Measurements from ENCODE around the gene FKBP6. TPM values are rescaled to one million over a fixed set of nuclear protein-coding genes. Genes with fewer than 3 reads are reported as not detected.

Gene FKBP6
- total and polyA plus RNA-seq, 9 of the 15 experiments (the other 6 are each of a cell fraction or from before 2014, with no cell fraction given): not detected

- ATAC-seq: no peak
These were observed 21.8 kb downstream of the FKBP6 start for GRCh38 chr7:73349763-73350162.

More at GRCh38 chr7:73349763-73350162, 21.8 kb downstream of the FKBP6 start:
- ChIA-PET POLR2A (no interaction called here), CTCF (ENCODE audit: low intra/inter-chr PET ratio) (no interaction called here)
- H3K36me3 ChIP-seq (ENCODE audit: control insufficient read depth, insufficient read depth, low read length): no peaks in the 10 kb centered on the region
- BruUV-seq (replicated peaks): no TSS peak
- intact Hi-C loops (cut with micrococcal nuclease) (no loop called here), in situ Hi-C loops (cut with MboI) (no loop called here)
- H3K27ac ChIP-seq (ENCODE audit: extremely low read depth, low read depth, low read length): no peak overlapping the region
- FAIRE-seq (no peak), DNase-seq (ENCODE audit: extremely low read depth in 1 of 4, low spot score in 3 of 4) (no peak)
- TF ChIP-seq ZNF121 (CRISPR knock-in tag; conservative IDR thresholded peaks at IDR 0.05) (no peak), ZNF76 (CRISPR knock-in tag; IDR thresholded peaks at IDR 0.05; ENCODE audit: borderline replicate concordance) (no peak), RERE (CRISPR knock-in tag; IDR thresholded peaks at IDR 0.05; ENCODE audit: borderline replicate concordance) (no peak)
- H3K9me3 ChIP-seq (replicated peaks; ENCODE audit: control insufficient read depth, insufficient read depth, low read depth, low read length): no peaks in the 10 kb centered on the region; the same call in 1 of the 2 replicates
- no peak overlapping the region for H3K4me2 ChIP-seq (ENCODE audit: insufficient read depth, low read length)
- H4K20me1 ChIP-seq (replicated peaks; ENCODE audit: control insufficient read depth, insufficient read depth, low read length): no peaks in the 10 kb centered on the region
- H3K79me2 ChIP-seq (ENCODE audit: control insufficient read depth, insufficient read depth, low read length): no peaks in the 10 kb centered on the region
- peaks cover 0 to 4% of the 10 kb centered on the region in 2 experiments; a peak in 1 of 5 replicates for H3K4me1 ChIP-seq (replicated peaks in 1 of 2; ENCODE audit: control insufficient read depth in 2 of 2, insufficient read depth in 2 of 2, low read length in 2 of 2)
- WGBS (ENCODE audit: insufficient coverage, low coverage, missing lambda C conversion rate): under 1% methylated on average over 6 of the region's 6 CpGs
- no peaks in the 10 kb centered on the region for H3K9me1 ChIP-seq (ENCODE audit: control insufficient read depth, insufficient read depth, low read length)
- peaks cover 61 to 89% of the 10 kb centered on the region in 2 experiments for H3K27me3 ChIP-seq (ENCODE audit: control insufficient read depth in 2 of 2, insufficient read depth in 2 of 2, low read length in 2 of 2)
- H3K4me3 ChIP-seq: no peak overlapping the region
- no peak overlapping the region for H2AFZ ChIP-seq (ENCODE audit: low read depth, low read length)
- no peak overlapping the region for H3K9ac ChIP-seq (ENCODE audit: insufficient read depth in 1 of 2, low read depth in 2 of 2, low read length in 2 of 2)
